Parathyroid adenoma (tissue), 2 donors: ENCODE results near the gene ARNT2.

Source experiments
- H2AFZ ChIP-seq: fragments of 300-600 bp; sonication (generic); one replicate; pipeline ENCODE4 v1.7.0; 2017; ENCODE audit warnings: antibody characterized with exemption, mild to moderate bottlenecking
- H3K27ac ChIP-seq: fragments of 300-600 bp; sonication (generic); one replicate; pipeline ENCODE4 v1.7.0; 2017
- H3K27me3 ChIP-seq: fragments of 300-600 bp; sonication (generic); one replicate; pipeline ENCODE4 v1.7.0; 2017; ENCODE audit warnings: low read length; ENCODE audit not compliant: control insufficient read depth, insufficient read depth
- H3K36me3 ChIP-seq: fragments of 300-600 bp; sonication (generic); one replicate; pipeline ENCODE4 v1.7.0; 2017; ENCODE audit warnings: low read length; ENCODE audit not compliant: control insufficient read depth, insufficient read depth
- H3K4me1 ChIP-seq: fragments of 300-600 bp; sonication (generic); one replicate; pipeline ENCODE4 v1.7.0; 2017; ENCODE audit warnings: control low read depth
- H3K4me2 ChIP-seq: fragments of 300-600 bp; sonication (generic); one replicate; pipeline ENCODE4 v1.7.0; 2017; ENCODE audit warnings: low read length
- H3K4me3 ChIP-seq: fragments of 300-600 bp; sonication (generic); one replicate; pipeline ENCODE4 v1.7.0; 2017; ENCODE audit warnings: low read depth, low read length
- H3K79me2 ChIP-seq: fragments of 300-600 bp; sonication (generic); one replicate; pipeline ENCODE4 v1.7.0; 2017; ENCODE audit warnings: control low read depth
- H3K9ac ChIP-seq: fragments of 300-600 bp; sonication (generic); one replicate; pipeline ENCODE4 v1.7.0; 2017; ENCODE audit warnings: mild to moderate bottlenecking
- H3K9me3 ChIP-seq: fragments of 300-600 bp; sonication (generic); one replicate; pipeline ENCODE4 v1.7.0; 2017; ENCODE audit warnings: low read length; ENCODE audit not compliant: control insufficient read depth
- CTCF ChIP-seq: fragments of 300-600 bp; sonication (generic); IDR thresholded peaks from one replicate; pipeline ENCODE4 v1.7.0; 2017; ENCODE audit warnings: antibody characterized with exemption, mild to moderate bottlenecking
- donor health status: primary hyperparathyroidism.

ARNT2 gene

GRCh38 chr15:80536716-80537115, 132.5 kb downstream of the ARNT2 start:
- Histone ChIP-seq H3K27me3 (no peaks in the 10 kb centered on the region), H3K36me3 (no peaks in the 10 kb centered on the region), H3K4me3 (no peak overlapping the region), H3K4me2 (no peak overlapping the region), H2AFZ (no peak overlapping the region), H3K9me3 (no peaks in the 10 kb centered on the region), H3K9ac (no peak overlapping the region), H3K79me2 (no peaks in the 10 kb centered on the region), H3K4me1 (no peaks in the 10 kb centered on the region), H3K27ac (no peak overlapping the region)
- TF ChIP-seq CTCF: no peak

DNA sequence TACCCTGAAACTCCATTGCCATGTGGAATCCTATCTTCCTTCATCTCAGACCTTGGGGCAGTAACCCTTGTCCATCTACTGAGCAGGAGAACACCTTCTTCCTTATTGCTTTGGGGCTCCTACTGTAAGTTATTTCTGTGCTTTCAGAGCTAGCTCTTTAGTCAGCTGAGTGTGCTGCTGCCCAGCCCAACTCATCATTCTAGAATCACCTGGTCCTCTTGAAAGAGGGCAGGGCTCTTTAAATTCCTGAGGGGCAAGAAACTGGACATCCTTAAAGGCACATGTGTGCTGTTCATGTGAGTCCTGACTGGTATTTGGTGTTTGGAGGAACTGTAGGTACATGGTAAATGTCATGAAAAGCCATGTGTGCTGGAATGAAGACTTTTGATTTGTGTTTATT, 140.9 kb downstream of the ARNT2 start:
- Histone ChIP-seq H3K9me3 (no peaks in the 10 kb centered on the region), H3K9ac (no peak overlapping the region), H2AFZ (no peak overlapping the region), H3K79me2 (no peaks in the 10 kb centered on the region), H3K27ac (no peak overlapping the region), H3K4me3 (no peak overlapping the region), H3K36me3 (no peaks in the 10 kb centered on the region), H3K4me1 (no peaks in the 10 kb centered on the region), H3K4me2 (no peak overlapping the region), H3K27me3 (no peaks in the 10 kb centered on the region)
- no peak for TF ChIP-seq CTCF

DNA sequence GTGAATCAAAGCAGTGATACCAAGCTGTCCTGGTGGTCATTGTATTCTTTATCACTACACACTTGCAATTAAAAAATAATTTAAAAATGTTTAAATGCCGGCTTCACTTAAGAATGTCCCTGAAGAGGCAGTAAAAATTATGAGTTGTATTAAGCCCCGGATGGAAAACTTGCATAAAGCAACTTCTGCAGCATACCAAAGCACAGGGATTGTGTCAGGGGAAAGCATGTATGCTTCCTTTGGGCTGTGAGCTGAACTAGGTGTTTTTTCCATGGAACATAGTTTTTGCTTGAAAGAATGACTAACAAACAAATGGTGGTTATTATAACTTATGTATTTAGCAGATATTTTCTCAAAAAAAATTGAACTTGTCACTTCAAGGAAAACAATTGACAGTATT, 143.1 kb downstream of the ARNT2 start:
- Histone ChIP-seq H3K4me1 (no peaks in the 10 kb centered on the region), H3K4me3 (no peak overlapping the region), H3K36me3 (no peaks in the 10 kb centered on the region), H3K79me2 (no peaks in the 10 kb centered on the region), H3K9me3 (no peaks in the 10 kb centered on the region), H3K27ac (no peak overlapping the region), H3K4me2 (no peak overlapping the region), H3K9ac (no peak overlapping the region), H2AFZ (no peak overlapping the region), H3K27me3 (no peaks in the 10 kb centered on the region)
- TF ChIP-seq CTCF: no peak

DNA sequence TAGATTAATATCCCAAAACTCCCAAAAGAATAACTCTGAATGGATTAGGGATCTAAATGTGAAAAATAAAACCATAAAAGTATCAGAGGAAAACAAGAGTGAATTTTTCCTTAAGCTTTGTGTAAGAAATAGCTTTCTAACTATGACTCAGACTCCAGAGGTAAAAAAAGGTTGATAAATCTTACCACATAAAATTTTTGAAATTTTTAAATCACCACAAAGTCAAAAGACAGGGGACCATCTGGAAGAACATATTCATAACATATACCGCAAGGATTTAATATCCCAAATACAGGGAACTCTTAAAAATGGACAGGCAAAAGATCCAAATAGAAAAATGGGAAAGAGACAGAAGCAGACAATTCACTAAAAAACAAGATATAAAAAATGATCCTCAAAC, 145.0 kb downstream of the ARNT2 start:
- no peaks in the 10 kb centered on the region for H3K36me3 ChIP-seq
- no peak overlapping the region for H3K4me2 ChIP-seq
- H3K9me3 ChIP-seq: no peaks in the 10 kb centered on the region
- H3K27me3 ChIP-seq: no peaks in the 10 kb centered on the region
- H3K4me3 ChIP-seq: no peak overlapping the region
- no peaks in the 10 kb centered on the region for H3K4me1 ChIP-seq
- no peak overlapping the region for H2AFZ ChIP-seq
- no peak overlapping the region for H3K27ac ChIP-seq
- no peak for TF ChIP-seq CTCF
- no peak overlapping the region for H3K9ac ChIP-seq
- H3K79me2 ChIP-seq: no peaks in the 10 kb centered on the region

GRCh38 chr15:80549654-80550053, 145.5 kb downstream of the ARNT2 start:
- no peak overlapping the region for H3K9ac ChIP-seq
- no peaks in the 10 kb centered on the region for H3K79me2 ChIP-seq

More at GRCh38 chr15:80549654-80550053, 145.5 kb downstream of the ARNT2 start:
- H3K4me1 ChIP-seq: no peaks in the 10 kb centered on the region
- no peak overlapping the region for H3K4me3 ChIP-seq
- no peaks in the 10 kb centered on the region for H3K36me3 ChIP-seq
- no peak overlapping the region for H3K27ac ChIP-seq
- no peak for TF ChIP-seq CTCF
- no peaks in the 10 kb centered on the region for H3K9me3 ChIP-seq
- no peak overlapping the region for H3K4me2 ChIP-seq
- no peak overlapping the region for H2AFZ ChIP-seq
- no peaks in the 10 kb centered on the region for H3K27me3 ChIP-seq
